Peyer's patch (tissue), 4 donors: ENCODE data around the gene JPH3.

Experiments
- CTCF ChIP-seq, 6 experiments: fragments of 450-650 bp in 4 of 6; fragments of 200-600 bp in 2 of 6; sonication (generic) in 1 of 6; IDR thresholded peaks; one replicate each; pipeline ENCODE4 v1.5.1; 2017 to 2019; ENCODE audit warnings: antibody characterized with exemption in 6 of 6, mild to moderate bottlenecking in 3 of 6, moderate library complexity in 1 of 6
- POLR2A ChIP-seq, 2 donors: fragments of 450-650 bp; IDR thresholded peaks; one replicate each; pipeline ENCODE4 v1.5.1; 2017; ENCODE audit warnings: antibody characterized with exemption in 2 of 2, mild to moderate bottlenecking in 2 of 2, moderate library complexity in 2 of 2

GRCh38 chr16:87695534-87695933 lies 93.2 kb downstream of the JPH3 start:
- TF ChIP-seq CTCF (IDR thresholded peaks at IDR 0.05) = no peak
- no peak for TF ChIP-seq POLR2A (IDR thresholded peaks at IDR 0.05)
